Suprapubic skin (tissue), 3 donors: ENCODE measurements around the gene CAPZA1.
A peak's percentile ranks its signal among the peaks of the same experiment; 100 is the strongest.

ENCODE experiments used
- POLR2A ChIP-seq, 2 donors: fragments of 450-650 bp; IDR thresholded peaks; one replicate each; pipeline ENCODE4 v1.6.1; 2017; ENCODE audit warnings: antibody characterized with exemption in 2 of 2, mild to moderate bottlenecking in 2 of 2, moderate library complexity in 2 of 2
- TF ChIP-seq, protein P1 (sequence below), 2 donors: fragments of 200-600 bp in 1 of 2; fragments of 450-650 bp in 1 of 2; sonication (generic) in 1 of 2; IDR thresholded peaks; one replicate each; pipeline ENCODE4 v1.5.1; 2016 to 2019; ENCODE audit warnings: antibody characterized with exemption in 2 of 2, mild to moderate bottlenecking in 1 of 2, moderate library complexity in 1 of 2

DNA sequence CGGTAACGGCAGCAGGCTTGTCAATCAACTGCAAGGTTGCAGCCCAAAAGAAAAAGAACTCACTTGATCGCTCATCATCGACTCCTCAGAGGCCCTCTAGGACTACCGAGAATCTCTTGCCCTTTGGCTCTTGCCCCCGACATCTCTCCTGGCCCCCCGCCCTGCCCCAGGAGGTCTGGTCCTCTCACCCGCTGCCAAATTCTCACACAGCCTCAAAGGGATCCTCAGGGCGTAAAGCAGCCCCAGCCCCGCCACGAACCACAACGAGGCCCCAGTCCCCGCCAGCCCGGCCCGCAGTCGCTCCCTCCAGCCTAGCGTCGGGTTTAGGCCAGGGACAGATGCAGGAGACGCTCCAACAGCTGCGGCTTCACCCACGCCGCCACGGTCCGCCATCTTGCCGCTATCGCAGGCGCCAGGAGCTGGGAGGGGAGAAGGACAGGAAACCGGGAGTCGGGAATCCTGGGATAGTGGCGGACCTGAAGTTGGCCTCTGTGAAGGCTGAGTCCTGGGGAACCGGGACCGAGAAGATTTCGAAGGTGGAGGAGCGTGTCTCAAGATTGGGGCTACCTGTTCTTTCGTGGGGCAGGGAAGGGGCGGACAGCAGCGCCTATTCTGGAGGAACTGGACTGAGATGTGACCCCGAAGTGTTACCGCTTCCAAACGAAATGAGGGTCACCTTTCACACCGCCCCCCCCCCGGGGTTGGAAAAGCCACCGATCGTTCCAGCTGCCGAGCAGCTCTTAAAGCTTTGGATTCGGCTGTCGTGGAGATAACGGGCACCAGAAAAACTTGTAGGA, 713 bp upstream of the CAPZA1 start, which contains the start of gene ST7L:
- TF ChIP-seq, protein P1, sequence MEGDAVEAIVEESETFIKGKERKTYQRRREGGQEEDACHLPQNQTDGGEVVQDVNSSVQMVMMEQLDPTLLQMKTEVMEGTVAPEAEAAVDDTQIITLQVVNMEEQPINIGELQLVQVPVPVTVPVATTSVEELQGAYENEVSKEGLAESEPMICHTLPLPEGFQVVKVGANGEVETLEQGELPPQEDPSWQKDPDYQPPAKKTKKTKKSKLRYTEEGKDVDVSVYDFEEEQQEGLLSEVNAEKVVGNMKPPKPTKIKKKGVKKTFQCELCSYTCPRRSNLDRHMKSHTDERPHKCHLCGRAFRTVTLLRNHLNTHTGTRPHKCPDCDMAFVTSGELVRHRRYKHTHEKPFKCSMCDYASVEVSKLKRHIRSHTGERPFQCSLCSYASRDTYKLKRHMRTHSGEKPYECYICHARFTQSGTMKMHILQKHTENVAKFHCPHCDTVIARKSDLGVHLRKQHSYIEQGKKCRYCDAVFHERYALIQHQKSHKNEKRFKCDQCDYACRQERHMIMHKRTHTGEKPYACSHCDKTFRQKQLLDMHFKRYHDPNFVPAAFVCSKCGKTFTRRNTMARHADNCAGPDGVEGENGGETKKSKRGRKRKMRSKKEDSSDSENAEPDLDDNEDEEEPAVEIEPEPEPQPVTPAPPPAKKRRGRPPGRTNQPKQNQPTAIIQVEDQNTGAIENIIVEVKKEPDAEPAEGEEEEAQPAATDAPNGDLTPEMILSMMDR (IDR thresholded peaks at IDR 0.05), result no peak
- peak in 1 of 2 donors; percentile 30 for TF ChIP-seq POLR2A (IDR thresholded peaks at IDR 0.05)
